ENCODE measurements around the gene C17orf58.
"Not testable (repeated sequence)": the region's sequence is repeated elsewhere in the genome, so short reads cannot be mapped to it uniquely, and the experiment has no call there.

Gene C17orf58

DNA sequence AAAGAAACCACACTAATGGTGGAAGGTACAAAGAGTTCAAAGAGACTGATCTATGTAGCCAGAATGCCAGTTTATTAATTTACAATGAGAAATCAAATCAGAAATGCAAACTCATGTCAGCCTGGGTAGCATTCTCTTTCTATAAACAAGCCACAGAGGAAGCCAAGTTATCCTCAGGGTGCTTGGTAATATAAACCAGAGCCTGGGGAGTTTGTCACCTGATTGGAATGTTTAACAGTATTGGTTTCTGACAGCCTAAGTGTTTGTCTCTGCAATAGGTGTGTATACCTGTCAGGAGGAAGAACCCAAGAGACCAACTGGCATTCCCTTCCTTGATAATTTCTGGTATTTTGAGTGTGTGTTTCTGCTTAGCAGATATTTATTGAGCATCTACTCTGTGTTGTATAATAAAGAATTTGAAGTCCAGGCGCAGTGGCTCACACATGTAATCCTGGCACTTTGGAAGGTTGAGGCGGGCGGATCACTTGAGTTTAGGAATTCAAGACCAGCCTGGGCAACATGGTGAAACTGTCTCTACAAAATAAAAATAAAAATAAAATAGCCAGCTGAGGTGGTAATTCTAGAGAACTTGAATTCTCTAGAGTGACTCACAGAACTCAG lies 3.1 kb upstream of the C17orf58 start:
- no peak for DNase-seq

DNA sequence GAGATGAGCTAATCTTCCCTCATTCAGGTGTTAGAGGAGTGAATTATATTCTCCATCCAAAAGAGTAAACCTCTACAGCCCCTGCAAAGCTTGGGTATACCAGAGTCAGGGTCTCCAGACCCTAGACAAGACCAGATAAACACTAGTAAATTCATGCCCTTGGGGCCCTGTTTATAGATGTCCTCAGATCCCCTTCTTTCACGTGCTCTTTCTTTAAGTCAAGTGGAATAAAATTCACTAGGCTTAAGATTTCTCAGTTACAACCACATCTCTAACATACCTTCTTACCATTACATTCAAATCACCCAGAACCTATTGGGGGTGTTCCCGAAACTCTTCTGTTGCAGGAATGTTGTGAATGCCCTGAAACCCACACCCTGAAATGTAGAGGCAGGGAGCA lies 2.2 kb upstream of the C17orf58 start:
- no peak for DNase-seq

GRCh38 chr17:67995570-67996263 lies 552 bp downstream of the C17orf58 start:
- no peak for DNase-seq

GRCh38 chr17:67994817-67995569 lies 1.3 kb downstream of the C17orf58 start:
- no peak for DNase-seq

- no peak for DNase-seq
Observed at GRCh38 chr17:67993998-67994361, 2.3 kb downstream of the C17orf58 start.

DNA sequence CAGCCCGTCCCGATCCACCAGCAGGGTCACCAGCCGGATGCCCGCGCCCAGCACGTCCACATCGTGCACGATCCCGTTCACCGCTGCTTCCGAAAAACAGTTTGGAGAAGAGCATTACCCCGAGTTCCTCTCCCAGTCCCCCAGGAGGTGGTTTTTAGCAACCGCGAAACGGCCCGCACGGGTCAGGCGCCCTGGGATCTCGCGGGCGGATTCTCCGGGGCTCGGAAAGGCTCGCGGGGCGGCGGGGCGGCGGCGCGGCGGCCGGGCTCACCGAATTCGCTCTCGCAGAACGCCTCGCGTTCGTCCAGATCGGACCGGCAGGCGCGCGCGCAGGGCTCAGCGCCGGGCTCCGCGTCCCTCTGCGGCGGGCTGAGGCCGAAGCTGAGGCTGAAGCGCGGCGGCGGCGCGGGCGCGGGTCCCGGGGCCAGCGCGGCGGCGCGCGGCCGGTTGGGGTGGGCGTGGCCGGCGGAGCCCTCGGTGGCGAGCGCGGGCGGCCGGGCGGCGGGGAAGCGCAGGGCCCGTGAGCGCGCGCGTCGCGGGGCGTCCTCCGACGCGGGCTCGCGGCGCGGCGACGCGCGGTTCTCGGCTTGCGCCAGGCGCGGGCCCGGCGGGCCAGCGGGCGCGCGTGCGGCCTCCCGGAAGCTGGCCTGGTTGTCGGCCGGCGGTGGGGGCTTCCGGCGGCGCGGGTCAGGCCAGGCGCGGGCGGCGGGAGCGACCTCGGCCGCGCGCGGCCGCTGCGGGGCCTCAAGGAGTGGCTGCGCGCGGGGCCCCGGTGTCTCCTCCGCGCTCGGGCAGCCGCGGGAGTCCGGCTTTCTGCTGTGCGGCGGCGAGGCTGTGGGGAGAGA lies 2.9 kb downstream of the C17orf58 start:
- DNase-seq: no peak

GRCh38 chr17:67992548-67993152 lies 3.6 kb downstream of the C17orf58 start:
- no peak for DNase-seq

- no peak for DNase-seq
Observed at GRCh38 chr17:67990909-67991308, 5.4 kb downstream of the C17orf58 start.

GRCh38 chr17:67983383-67983688 lies 12.9 kb downstream of the C17orf58 start:
- DNase-seq: no peak

GRCh38 chr17:67982686-67983382 lies 13.4 kb downstream of the C17orf58 start:
- DNase-seq: no peak

DNA sequence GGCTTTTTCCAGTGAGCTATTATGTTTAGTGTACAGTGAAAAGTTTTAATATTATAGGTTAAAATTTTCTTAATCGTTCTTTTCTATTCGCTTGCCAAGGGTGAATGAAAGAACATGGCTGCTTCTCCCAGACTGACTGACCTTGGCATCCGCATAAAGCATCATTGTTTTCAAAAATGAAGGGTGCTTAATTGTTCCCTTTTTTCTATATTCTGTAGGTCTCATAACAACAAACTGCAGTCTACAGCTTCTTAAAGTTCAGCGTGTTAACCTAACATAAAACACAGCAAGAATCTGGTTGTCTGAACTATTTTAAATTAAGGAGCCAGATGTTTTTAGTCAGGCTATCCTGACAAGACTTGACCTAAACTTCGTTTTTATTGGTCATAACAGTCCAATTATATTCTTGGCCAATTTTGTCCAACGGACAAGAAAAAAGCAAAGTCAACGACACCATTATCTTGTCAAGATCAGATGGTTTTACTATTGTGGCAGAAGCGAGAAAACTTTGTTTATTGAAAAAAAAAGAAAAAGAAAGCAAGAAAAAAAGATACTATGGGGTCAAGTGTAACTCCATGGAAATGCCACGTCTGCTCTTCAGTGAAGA lies 14.1 kb downstream of the C17orf58 start:
- no peak for DNase-seq

- DNase-seq: not testable (repeated sequence)
Observed at GRCh38 chr17:67980883-67981282, 15.4 kb downstream of the C17orf58 start.

DNA sequence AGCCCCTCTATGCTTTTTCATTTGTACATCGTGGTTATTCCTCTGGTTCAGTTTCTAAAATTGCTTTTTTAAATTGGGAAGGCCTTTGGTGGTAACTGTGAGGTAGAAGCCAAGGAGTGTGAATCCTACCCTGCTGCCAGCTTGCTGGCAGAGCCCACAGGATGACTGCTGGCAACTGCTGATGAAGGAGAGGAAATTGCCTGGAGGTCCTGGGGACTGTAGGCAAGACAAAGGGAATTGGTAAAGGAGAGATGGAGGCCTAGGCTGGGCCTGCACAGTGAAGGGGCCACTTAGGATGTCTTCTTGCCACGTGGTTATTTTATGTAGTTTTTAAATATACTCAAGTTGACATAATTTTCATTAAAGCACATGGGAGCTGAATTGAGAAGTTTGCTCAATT lies 15.8 kb downstream of the C17orf58 start:
- no peak for DNase-seq

- DNase-seq: not testable (repeated sequence)
Observed at GRCh38 chr17:67976306-67976705, 20.0 kb downstream of the C17orf58 start.

- DNase-seq: no peak
Observed at GRCh38 chr17:67974598-67975066, 21.6 kb downstream of the C17orf58 start.

DNA sequence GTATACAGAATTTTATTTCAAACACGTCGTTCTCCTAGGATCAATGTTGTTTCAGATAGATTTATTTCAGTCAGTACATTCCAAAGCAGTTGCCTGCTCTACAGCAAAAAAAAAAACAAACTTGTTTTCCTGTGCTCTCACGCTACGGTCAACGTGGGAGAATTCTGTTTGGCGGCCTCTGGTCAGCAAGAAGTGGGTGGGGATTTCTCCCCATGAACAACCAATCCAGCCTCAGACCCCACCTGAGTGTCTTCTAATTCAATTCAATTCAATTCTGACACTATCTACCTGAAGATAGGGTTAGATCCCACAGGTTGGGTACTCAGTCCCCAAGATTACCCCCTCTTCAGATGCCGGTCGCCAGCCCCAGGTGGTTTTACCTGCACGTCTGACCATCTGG lies 22.1 kb downstream of the C17orf58 start:
- DNase-seq: no peak

DNA sequence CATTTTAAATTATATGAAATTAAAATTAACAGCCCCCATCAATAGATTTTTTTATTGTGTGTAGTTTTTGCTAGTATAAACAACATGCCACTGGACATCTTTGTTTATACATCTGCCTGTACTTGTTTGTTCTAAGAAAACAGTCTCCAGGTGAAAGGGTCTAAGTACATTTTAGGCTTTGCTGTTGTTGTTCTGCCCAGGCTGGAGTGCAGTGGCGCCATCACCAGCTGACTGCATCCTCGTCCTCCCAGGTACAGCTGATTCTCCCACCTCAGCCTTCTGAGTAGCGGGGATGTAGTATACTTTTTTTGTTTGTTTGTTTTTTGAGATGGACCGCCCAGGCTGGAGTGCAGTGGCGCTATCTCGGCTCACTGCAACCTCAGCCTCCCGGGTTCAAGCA lies 25.5 kb downstream of the C17orf58 start:
- no peak for DNase-seq

DNA sequence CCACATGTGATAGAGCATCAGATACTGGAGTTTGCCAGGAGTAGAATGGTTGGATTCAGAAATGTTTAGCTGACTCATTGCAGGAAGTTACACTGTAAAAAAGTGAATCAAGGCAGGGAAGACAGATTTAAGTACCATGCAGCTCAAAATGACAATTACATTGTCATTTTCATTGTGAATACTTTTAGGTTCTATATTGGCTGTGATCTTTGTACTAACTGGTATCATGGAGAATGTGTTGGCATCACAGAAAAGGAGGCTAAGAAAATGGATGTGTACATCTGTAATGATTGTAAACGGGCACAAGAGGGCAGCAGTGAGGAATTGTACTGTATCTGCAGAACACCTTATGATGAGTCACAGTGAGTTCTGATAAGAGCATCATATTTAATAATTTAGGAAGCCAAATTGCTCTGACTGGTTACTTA lies 33.1 kb downstream of the C17orf58 start:
- DNase-seq: not testable (repeated sequence)

GRCh38 chr17:67962156-67962555 lies 34.1 kb downstream of the C17orf58 start:
- DNase-seq: not testable (repeated sequence)

- DNase-seq: not testable (repeated sequence)
Observed at GRCh38 chr17:67960276-67960675, 36.0 kb downstream of the C17orf58 start.

DNA sequence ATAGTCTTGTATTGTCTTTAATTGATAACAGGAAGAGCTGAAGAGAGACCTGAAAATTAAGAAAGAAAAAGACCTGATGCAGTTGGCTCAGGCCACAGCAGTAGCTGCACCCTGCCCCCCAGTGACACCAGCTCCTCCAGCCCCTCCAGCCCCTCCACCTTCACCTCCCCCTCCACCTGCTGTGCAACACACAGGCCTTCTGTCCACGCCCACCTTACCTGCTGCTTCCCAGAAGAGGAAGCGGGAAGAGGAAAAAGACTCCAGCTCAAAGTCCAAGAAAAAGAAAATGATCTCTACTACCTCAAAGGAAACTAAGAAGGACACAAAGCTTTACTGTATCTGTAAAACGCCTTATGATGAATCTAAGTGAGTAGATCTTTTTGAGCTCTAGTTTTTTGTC lies 36.8 kb downstream of the C17orf58 start:
- DNase-seq: no peak

- no peak for DNase-seq
Observed at GRCh38 chr17:67950945-67951344, 45.3 kb downstream of the C17orf58 start.
